ENCODE measurements around the gene CMTR2. TPM values are rescaled to one million over a fixed set of nuclear protein-coding genes. Genes with fewer than 3 reads are reported as not detected.
A peak's percentile ranks its signal among the peaks of the same experiment; 100 is the strongest.
"Not testable (repeated sequence)": the region's sequence is repeated elsewhere in the genome, so short reads cannot be mapped to it uniquely, and the experiment has no call there.

Gene CMTR2
- 18.2 and 20.7 TPM in 2 replicates for total RNA-seq

- H3K36me3 Mint-ChIP-seq (ENCODE audit: low read depth): peaks cover 33% of the 10 kb centered on the region
- peaks cover 13% of the 10 kb centered on the region for H3K27me3 Mint-ChIP-seq (ENCODE audit: insufficient read depth)
- H3K27ac Mint-ChIP-seq: peak within 1 kb of the TSS; percentile 90
- H3K4me1 Mint-ChIP-seq (ENCODE audit: low read depth): peaks cover 26% of the 10 kb centered on the region
- peak within 1 kb of the TSS; percentile 93 for H3K4me3 Mint-ChIP-seq
- peaks cover 3% of the 10 kb centered on the region for H3K9me3 Mint-ChIP-seq
- intact Hi-C loops (cut with micrococcal nuclease): loop anchor here (1.0 to 5.0 kb wide), 5 partner anchors 174 to 1378 kb away; partner anchors contain the start of genes PHLPP2 and ZNF23
- peak; percentile 89 for DNase-seq (ENCODE audit: low spot score)
Measured at GRCh38 chr16:71288890-71289731, at the start of gene CMTR2. TSS of gene CMTR2 (minus strand) at chr16:71289402. CDS start at chr16:71285920, 3,482 bp downstream.

- H3K9me3 Mint-ChIP-seq: no peaks in the 10 kb centered on the region
- intact Hi-C loops (cut with micrococcal nuclease): no loop called here
- H3K4me3 Mint-ChIP-seq: no peak overlapping the region
- no peak for DNase-seq (ENCODE audit: low spot score)
- H3K27me3 Mint-ChIP-seq (ENCODE audit: insufficient read depth): peaks cover 2% of the 10 kb centered on the region
- H3K27ac Mint-ChIP-seq: no peak overlapping the region
- no peaks in the 10 kb centered on the region for H3K36me3 Mint-ChIP-seq (ENCODE audit: low read depth)
- no peaks in the 10 kb centered on the region for H3K4me1 Mint-ChIP-seq (ENCODE audit: low read depth)
Measured at GRCh38 chr16:71338632-71339031, 49.4 kb upstream of the CMTR2 start.

GRCh38 chr16:71338193-71338592, 49.0 kb upstream of the CMTR2 start:
- Mint-ChIP-seq H3K36me3 (ENCODE audit: low read depth) (no peaks in the 10 kb centered on the region), H3K27ac (no peak overlapping the region), H3K4me3 (no peak overlapping the region), H3K4me1 (ENCODE audit: low read depth) (no peaks in the 10 kb centered on the region), H3K9me3 (no peaks in the 10 kb centered on the region), H3K27me3 (ENCODE audit: insufficient read depth) (peaks cover 2% of the 10 kb centered on the region)
- DNase-seq (ENCODE audit: low spot score): no peak
- intact Hi-C loops (cut with micrococcal nuclease): no loop called here

GRCh38 chr16:71337631-71338030, 48.4 kb upstream of the CMTR2 start:
- H3K4me3 Mint-ChIP-seq: no peak overlapping the region
- no peaks in the 10 kb centered on the region for H3K36me3 Mint-ChIP-seq (ENCODE audit: low read depth)
- H3K4me1 Mint-ChIP-seq (ENCODE audit: low read depth): no peaks in the 10 kb centered on the region
- no peak for DNase-seq (ENCODE audit: low spot score)
- no peak overlapping the region for H3K27ac Mint-ChIP-seq
- peaks cover 5% of the 10 kb centered on the region for H3K27me3 Mint-ChIP-seq (ENCODE audit: insufficient read depth)
- no peaks in the 10 kb centered on the region for H3K9me3 Mint-ChIP-seq
- intact Hi-C loops (cut with micrococcal nuclease): no loop called here

- Mint-ChIP-seq H3K27ac (no peak overlapping the region), H3K4me1 (ENCODE audit: low read depth) (no peaks in the 10 kb centered on the region), H3K27me3 (ENCODE audit: insufficient read depth) (peaks cover 9% of the 10 kb centered on the region), H3K9me3 (no peaks in the 10 kb centered on the region), H3K36me3 (ENCODE audit: low read depth) (no peaks in the 10 kb centered on the region), H3K4me3 (no peak overlapping the region)
- DNase-seq (ENCODE audit: low spot score): no peak
- intact Hi-C loops (cut with micrococcal nuclease): no loop called here
Measured at GRCh38 chr16:71328151-71328550, 38.9 kb upstream of the CMTR2 start.

- Mint-ChIP-seq H3K9me3 (no peaks in the 10 kb centered on the region), H3K4me3 (no peak overlapping the region), H3K27ac (no peak overlapping the region), H3K4me1 (ENCODE audit: low read depth) (no peaks in the 10 kb centered on the region), H3K27me3 (ENCODE audit: insufficient read depth) (peaks cover 6% of the 10 kb centered on the region), H3K36me3 (ENCODE audit: low read depth) (no peaks in the 10 kb centered on the region)
- intact Hi-C loops (cut with micrococcal nuclease): no loop called here
- no peak for DNase-seq (ENCODE audit: low spot score)
Measured at GRCh38 chr16:71327720-71328119, 38.5 kb upstream of the CMTR2 start.

- DNase-seq (ENCODE audit: low spot score): no peak
- intact Hi-C loops (cut with micrococcal nuclease): no loop called here
- H3K9me3 Mint-ChIP-seq: no peaks in the 10 kb centered on the region
- no peaks in the 10 kb centered on the region for H3K27me3 Mint-ChIP-seq (ENCODE audit: insufficient read depth)
- H3K4me3 Mint-ChIP-seq: no peak overlapping the region
- H3K27ac Mint-ChIP-seq: no peak overlapping the region
- H3K36me3 Mint-ChIP-seq (ENCODE audit: low read depth): no peaks in the 10 kb centered on the region
- no peaks in the 10 kb centered on the region for H3K4me1 Mint-ChIP-seq (ENCODE audit: low read depth)
Measured at GRCh38 chr16:71319999-71320398, 30.8 kb upstream of the CMTR2 start.

GRCh38 chr16:71315269-71315668, 26.1 kb upstream of the CMTR2 start:
- H3K36me3 Mint-ChIP-seq (ENCODE audit: low read depth): no peaks in the 10 kb centered on the region
- no peak overlapping the region for H3K4me3 Mint-ChIP-seq
- no peak for DNase-seq (ENCODE audit: low spot score)
- intact Hi-C loops (cut with micrococcal nuclease): no loop called here
- no peak overlapping the region for H3K27ac Mint-ChIP-seq
- peaks cover 2% of the 10 kb centered on the region for H3K27me3 Mint-ChIP-seq (ENCODE audit: insufficient read depth)
- no peaks in the 10 kb centered on the region for H3K9me3 Mint-ChIP-seq
- H3K4me1 Mint-ChIP-seq (ENCODE audit: low read depth): no peaks in the 10 kb centered on the region

- DNase-seq (ENCODE audit: low spot score); intact Hi-C loops (cut with micrococcal nuclease); H3K27me3 Mint-ChIP-seq (ENCODE audit: insufficient read depth); H3K4me1 Mint-ChIP-seq (ENCODE audit: low read depth); H3K27ac Mint-ChIP-seq; H3K9me3 Mint-ChIP-seq; H3K36me3 Mint-ChIP-seq (ENCODE audit: low read depth); H3K4me3 Mint-ChIP-seq: not testable (repeated sequence)
Measured at GRCh38 chr16:71313591-71313990, 24.4 kb upstream of the CMTR2 start.

GRCh38 chr16:71311553-71312158, 22.5 kb upstream of the CMTR2 start:
- no peak for DNase-seq (ENCODE audit: low spot score)
- no peaks in the 10 kb centered on the region for H3K9me3 Mint-ChIP-seq
- H3K27me3 Mint-ChIP-seq (ENCODE audit: insufficient read depth): peaks cover 10% of the 10 kb centered on the region
- intact Hi-C loops (cut with micrococcal nuclease): loop anchor here (1.0 kb wide), 1 partner anchor 96 kb away; no protein-coding TSS in a partner anchor
- no peaks in the 10 kb centered on the region for H3K36me3 Mint-ChIP-seq (ENCODE audit: low read depth)
- no peak overlapping the region for H3K4me3 Mint-ChIP-seq
- no peak overlapping the region for H3K27ac Mint-ChIP-seq
- no peaks in the 10 kb centered on the region for H3K4me1 Mint-ChIP-seq (ENCODE audit: low read depth)

GRCh38 chr16:71303938-71304337, 14.7 kb upstream of the CMTR2 start:
- H3K4me1 Mint-ChIP-seq (ENCODE audit: low read depth): no peaks in the 10 kb centered on the region
- no peak overlapping the region for H3K4me3 Mint-ChIP-seq
- intact Hi-C loops (cut with micrococcal nuclease): no loop called here
- peaks cover 7% of the 10 kb centered on the region for H3K27me3 Mint-ChIP-seq (ENCODE audit: insufficient read depth)
- no peak overlapping the region for H3K27ac Mint-ChIP-seq
- DNase-seq (ENCODE audit: low spot score): no peak
- no peaks in the 10 kb centered on the region for H3K36me3 Mint-ChIP-seq (ENCODE audit: low read depth)
- no peaks in the 10 kb centered on the region for H3K9me3 Mint-ChIP-seq

GRCh38 chr16:71297341-71297634, 8.1 kb upstream of the CMTR2 start:
- Mint-ChIP-seq H3K9me3 (no peaks in the 10 kb centered on the region), H3K36me3 (ENCODE audit: low read depth) (no peaks in the 10 kb centered on the region), H3K4me1 (ENCODE audit: low read depth) (no peaks in the 10 kb centered on the region), H3K27ac (no peak overlapping the region), H3K27me3 (ENCODE audit: insufficient read depth) (peaks cover 14% of the 10 kb centered on the region), H3K4me3 (no peak overlapping the region)
- intact Hi-C loops (cut with micrococcal nuclease): no loop called here
- DNase-seq (ENCODE audit: low spot score): no peak

GRCh38 chr16:71296584-71297340, 7.6 kb upstream of the CMTR2 start:
- DNase-seq (ENCODE audit: low spot score): no peak
- Mint-ChIP-seq H3K27ac (no peak overlapping the region), H3K36me3 (ENCODE audit: low read depth) (no peaks in the 10 kb centered on the region), H3K4me1 (ENCODE audit: low read depth) (no peaks in the 10 kb centered on the region), H3K9me3 (no peaks in the 10 kb centered on the region), H3K4me3 (no peak overlapping the region), H3K27me3 (ENCODE audit: insufficient read depth) (peaks cover 17% of the 10 kb centered on the region)
- intact Hi-C loops (cut with micrococcal nuclease): no loop called here

Measured in activated T-helper 1 cell treated with anti-CD3 and anti-CD28 coated beads, Interleukin-12 subunit alpha, Interleukin-12 subunit beta, Interleukin-2, Interleukin-4 antibody, amounts not matched to agents 30 ng/mL and 10 ng/mL and 1 ng/mL, durations not matched to agents 14 hours and 24 hours and 36 hours (primary cell).